Endodermal cell (in vitro differentiated cells): Measurements from ENCODE around the gene ZNF462. TPM values are rescaled to one million over a fixed set of nuclear protein-coding genes. Genes with fewer than 3 reads are reported as not detected.

ENCODE experiments used
- DNase-seq: peaks from one replicate; pipeline ENCODE4 v3.0.0-alpha.2; 2017
- H3K27ac ChIP-seq: 2 replicates; pipeline ENCODE4 v1.5.1; 2013; ENCODE audit warnings: mild to moderate bottlenecking, low read depth, low read length, moderate library complexity
- H3K27me3 ChIP-seq: 2 replicates; pipeline ENCODE4 v1.6.1; 2013; ENCODE audit warnings: mild to moderate bottlenecking, low read length, moderate library complexity; ENCODE audit not compliant: insufficient read depth, control insufficient read depth, poor library complexity, severe bottlenecking
- H3K36me3 ChIP-seq: 2 replicates; pipeline ENCODE4 v1.7.0; 2013; ENCODE audit warnings: mild to moderate bottlenecking, low read length, moderate library complexity; ENCODE audit not compliant: control insufficient read depth, insufficient read depth
- H3K4me1 ChIP-seq: one replicate; pipeline ENCODE4 v1.7.0; 2013; ENCODE audit warnings: low read length; ENCODE audit not compliant: control insufficient read depth, insufficient read depth
- H3K4me3 ChIP-seq: 2 replicates; pipeline ENCODE4 v1.5.1; 2013; ENCODE audit warnings: mild to moderate bottlenecking, low read length, moderate library complexity
- H3K9ac ChIP-seq: 2 replicates; pipeline ENCODE4 v1.6.1; 2013; ENCODE audit warnings: mild to moderate bottlenecking, low read length, moderate library complexity; ENCODE audit not compliant: poor library complexity, severe bottlenecking; ENCODE audit errors: extremely low read depth
- H3K9me3 ChIP-seq: 2 replicates; pipeline ENCODE4 v1.6.1; 2013; ENCODE audit warnings: mild to moderate bottlenecking, low read length, moderate library complexity; ENCODE audit not compliant: control insufficient read depth
- H3K27ac Mint-ChIP-seq: 2 replicates; pipeline ENCODE4 v1.8.0; 2020; ENCODE audit warnings: mixed read lengths
- H3K27me3 Mint-ChIP-seq: 2 replicates; pipeline ENCODE4 v1.8.0; 2021; ENCODE audit warnings: mild to moderate bottlenecking, mixed read lengths; ENCODE audit not compliant: insufficient read depth
- H3K36me3 Mint-ChIP-seq: 2 replicates; pipeline ENCODE4 v1.8.0; 2020; ENCODE audit warnings: low read depth, mixed read lengths
- H3K4me1 Mint-ChIP-seq: 2 replicates; pipeline ENCODE4 v1.8.0; 2020; ENCODE audit warnings: mixed read lengths
- H3K4me3 Mint-ChIP-seq: 2 replicates; pipeline ENCODE4 v1.8.0; 2020; ENCODE audit warnings: mild to moderate bottlenecking, moderate library complexity, mixed read lengths
- H3K9me3 Mint-ChIP-seq: 2 replicates; pipeline ENCODE4 v1.8.0; 2020; ENCODE audit warnings: mild to moderate bottlenecking, mixed read lengths
- WGBS, 2 experiments: methylation state at CpG; one replicate each; pipeline versions ENCODE4 v1.1.5 to v1.1.7; 2013; ENCODE audit warnings: missing lambda C conversion rate in 2 of 2, mixed read lengths in 1 of 2; ENCODE audit not compliant: insufficient coverage in 1 of 2, insufficient read length in 1 of 2; 5-methylcytosine and 5-hydroxymethylcytosine counted together
- total RNA-seq, 2 donors: library from RNA; stranded (reverse); fragmentation: NEBNext Ultra II Directional in 1 of 2; extraction: Animal tissue kit (Norgen Biotek cat#: 25700) in 1 of 2; gene quantifications; 2 replicates in 1 of 2; 3 replicates in 1 of 2; pipeline ENCODE4 v1.2.1, GENCODE V29; 2021
- TF ChIP-seq, protein P1 (sequence below): fragments of 200-600 bp; sonication (generic); conservative IDR thresholded peaks from 2 replicates; pipeline ENCODE4 v1.5.0; 2021; ENCODE audit warnings: antibody characterized with exemption, mild to moderate bottlenecking

Gene ZNF462
- total RNA-seq, 2 donors from 2014 or later, result 68.2 to 88.4 TPM

DNA sequence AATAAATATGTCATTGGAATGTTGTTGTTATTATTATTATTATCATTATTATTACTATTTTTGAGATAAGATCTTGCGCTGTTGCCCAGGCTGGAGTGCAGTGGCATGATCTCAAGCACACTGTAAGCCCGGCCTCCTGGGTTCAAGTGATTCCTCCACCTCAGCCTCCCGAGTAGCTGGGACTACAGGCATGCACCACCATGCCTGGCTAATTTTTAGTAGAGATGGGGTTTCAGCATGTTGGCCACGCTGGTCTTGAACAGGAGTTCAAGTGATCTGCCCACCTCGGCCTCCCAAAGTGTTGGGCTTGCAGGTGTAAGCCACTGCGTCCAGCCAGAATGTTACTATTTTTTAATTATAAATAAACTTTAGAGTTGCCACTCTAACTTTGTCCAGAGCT, 14.4 kb downstream of the ZNF462 start:
- peaks cover 10% of the 10 kb centered on the region for H3K4me1 ChIP-seq
- no peak overlapping the region for H3K9ac ChIP-seq
- H3K4me3 ChIP-seq, result no peak overlapping the region
- no peaks in the 10 kb centered on the region for H3K9me3 ChIP-seq
- no peak for DNase-seq
- Mint-ChIP-seq H3K36me3 (peaks cover 6% of the 10 kb centered on the region), H3K4me3 (no peak overlapping the region), H3K9me3 (no peaks in the 10 kb centered on the region), H3K27ac (no peak overlapping the region), H3K4me1 (peaks cover 51% of the 10 kb centered on the region), H3K27me3 (no peaks in the 10 kb centered on the region)
- H3K36me3 ChIP-seq, result peaks cover 6% of the 10 kb centered on the region
- TF ChIP-seq, protein P1, sequence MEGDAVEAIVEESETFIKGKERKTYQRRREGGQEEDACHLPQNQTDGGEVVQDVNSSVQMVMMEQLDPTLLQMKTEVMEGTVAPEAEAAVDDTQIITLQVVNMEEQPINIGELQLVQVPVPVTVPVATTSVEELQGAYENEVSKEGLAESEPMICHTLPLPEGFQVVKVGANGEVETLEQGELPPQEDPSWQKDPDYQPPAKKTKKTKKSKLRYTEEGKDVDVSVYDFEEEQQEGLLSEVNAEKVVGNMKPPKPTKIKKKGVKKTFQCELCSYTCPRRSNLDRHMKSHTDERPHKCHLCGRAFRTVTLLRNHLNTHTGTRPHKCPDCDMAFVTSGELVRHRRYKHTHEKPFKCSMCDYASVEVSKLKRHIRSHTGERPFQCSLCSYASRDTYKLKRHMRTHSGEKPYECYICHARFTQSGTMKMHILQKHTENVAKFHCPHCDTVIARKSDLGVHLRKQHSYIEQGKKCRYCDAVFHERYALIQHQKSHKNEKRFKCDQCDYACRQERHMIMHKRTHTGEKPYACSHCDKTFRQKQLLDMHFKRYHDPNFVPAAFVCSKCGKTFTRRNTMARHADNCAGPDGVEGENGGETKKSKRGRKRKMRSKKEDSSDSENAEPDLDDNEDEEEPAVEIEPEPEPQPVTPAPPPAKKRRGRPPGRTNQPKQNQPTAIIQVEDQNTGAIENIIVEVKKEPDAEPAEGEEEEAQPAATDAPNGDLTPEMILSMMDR, result no peak
- WGBS, 2 experiments, result 83 to 96% methylated on average over 2 to 5 of the region's 6 CpGs
- H3K27me3 ChIP-seq, result no peaks in the 10 kb centered on the region
- H3K27ac ChIP-seq, result no peak overlapping the region

GRCh38 chr9:106878081-106878837, 15.3 kb downstream of the ZNF462 start:
- Histone ChIP-seq H3K4me3 (no peak overlapping the region), H3K9ac (no peak overlapping the region), H3K36me3 (peaks cover 6% of the 10 kb centered on the region), H3K9me3 (no peaks in the 10 kb centered on the region), H3K27me3 (no peaks in the 10 kb centered on the region), H3K27ac (peak overlapping the region; percentile 40), H3K4me1 (peaks cover 10% of the 10 kb centered on the region)
- TF ChIP-seq, protein P1, result no peak
- DNase-seq, result peak; percentile 61
- Mint-ChIP-seq H3K36me3 (peaks cover 6% of the 10 kb centered on the region), H3K4me1 (peaks cover 51% of the 10 kb centered on the region), H3K27ac (peak overlapping the region; percentile 46), H3K4me3 (no peak overlapping the region), H3K27me3 (no peaks in the 10 kb centered on the region), H3K9me3 (no peaks in the 10 kb centered on the region)
- 0 to 56% methylated on average over 1 to 3 of the region's 5 CpGs for WGBS, 2 experiments

DNA sequence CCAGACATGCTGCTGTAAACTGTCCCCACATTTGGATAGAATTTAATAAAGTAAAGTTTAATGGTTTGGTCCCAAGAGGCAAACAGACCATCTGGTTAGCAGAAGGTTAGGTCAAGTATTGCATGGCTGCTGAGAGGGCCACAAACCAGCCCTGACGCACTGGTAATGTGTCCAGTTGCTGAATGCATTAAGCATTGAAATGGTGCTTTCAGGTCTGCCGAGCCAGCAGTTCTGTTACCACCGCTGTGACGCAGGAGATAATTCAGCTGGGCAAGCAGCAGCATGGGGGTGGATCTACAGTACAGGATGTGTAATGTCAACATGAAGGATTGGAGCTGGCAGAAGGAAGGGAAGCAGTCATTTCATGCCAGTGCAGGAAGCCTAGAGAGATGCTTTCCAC, 16.0 kb downstream of the ZNF462 start:
- no peak for DNase-seq
- H3K27me3 Mint-ChIP-seq, result no peaks in the 10 kb centered on the region
- Histone ChIP-seq H3K27ac (peak overlapping the region; percentile 40), H3K36me3 (peaks cover 6% of the 10 kb centered on the region), H3K4me1 (peaks cover 10% of the 10 kb centered on the region), H3K9ac (no peak overlapping the region), H3K27me3 (no peaks in the 10 kb centered on the region), H3K9me3 (no peaks in the 10 kb centered on the region), H3K4me3 (no peak overlapping the region)
- no peak overlapping the region for H3K4me3 Mint-ChIP-seq
- TF ChIP-seq, protein P1, result no peak
- WGBS, 2 experiments, result 35 to 75% methylated on average over 2 to 4 of the region's 4 CpGs
- H3K9me3 Mint-ChIP-seq, result no peaks in the 10 kb centered on the region
- peaks cover 51% of the 10 kb centered on the region for H3K4me1 Mint-ChIP-seq
- peak overlapping the region; percentile 18 for H3K27ac Mint-ChIP-seq
- peaks cover 6% of the 10 kb centered on the region for H3K36me3 Mint-ChIP-seq
